22Rv1 (cell line): Measurements from ENCODE around the gene TRIO.

Source experiments
- H3K27ac ChIP-seq: fragments of 450-650 bp; 2 replicates; pipeline ENCODE4 v1.5.1; 2017
- ZFX ChIP-seq: fragments of 450-650 bp; IDR thresholded peaks from 2 replicates; pipeline ENCODE4 v1.6.1; 2017; ENCODE audit warnings: antibody characterized with exemption, borderline replicate concordance
- TF ChIP-seq, protein P1 (sequence below): fragments of 450-650 bp; IDR thresholded peaks from 2 replicates; pipeline ENCODE4 v1.5.1; 2017; ENCODE audit warnings: mild to moderate bottlenecking

Gene TRIO

GRCh38 chr5:14269395-14269794 lies 126.3 kb downstream of the TRIO start:
- H3K27ac ChIP-seq, result no peak overlapping the region
- TF ChIP-seq, protein P1, sequence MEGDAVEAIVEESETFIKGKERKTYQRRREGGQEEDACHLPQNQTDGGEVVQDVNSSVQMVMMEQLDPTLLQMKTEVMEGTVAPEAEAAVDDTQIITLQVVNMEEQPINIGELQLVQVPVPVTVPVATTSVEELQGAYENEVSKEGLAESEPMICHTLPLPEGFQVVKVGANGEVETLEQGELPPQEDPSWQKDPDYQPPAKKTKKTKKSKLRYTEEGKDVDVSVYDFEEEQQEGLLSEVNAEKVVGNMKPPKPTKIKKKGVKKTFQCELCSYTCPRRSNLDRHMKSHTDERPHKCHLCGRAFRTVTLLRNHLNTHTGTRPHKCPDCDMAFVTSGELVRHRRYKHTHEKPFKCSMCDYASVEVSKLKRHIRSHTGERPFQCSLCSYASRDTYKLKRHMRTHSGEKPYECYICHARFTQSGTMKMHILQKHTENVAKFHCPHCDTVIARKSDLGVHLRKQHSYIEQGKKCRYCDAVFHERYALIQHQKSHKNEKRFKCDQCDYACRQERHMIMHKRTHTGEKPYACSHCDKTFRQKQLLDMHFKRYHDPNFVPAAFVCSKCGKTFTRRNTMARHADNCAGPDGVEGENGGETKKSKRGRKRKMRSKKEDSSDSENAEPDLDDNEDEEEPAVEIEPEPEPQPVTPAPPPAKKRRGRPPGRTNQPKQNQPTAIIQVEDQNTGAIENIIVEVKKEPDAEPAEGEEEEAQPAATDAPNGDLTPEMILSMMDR, result no peak
- TF ChIP-seq ZFX, result no peak

DNA sequence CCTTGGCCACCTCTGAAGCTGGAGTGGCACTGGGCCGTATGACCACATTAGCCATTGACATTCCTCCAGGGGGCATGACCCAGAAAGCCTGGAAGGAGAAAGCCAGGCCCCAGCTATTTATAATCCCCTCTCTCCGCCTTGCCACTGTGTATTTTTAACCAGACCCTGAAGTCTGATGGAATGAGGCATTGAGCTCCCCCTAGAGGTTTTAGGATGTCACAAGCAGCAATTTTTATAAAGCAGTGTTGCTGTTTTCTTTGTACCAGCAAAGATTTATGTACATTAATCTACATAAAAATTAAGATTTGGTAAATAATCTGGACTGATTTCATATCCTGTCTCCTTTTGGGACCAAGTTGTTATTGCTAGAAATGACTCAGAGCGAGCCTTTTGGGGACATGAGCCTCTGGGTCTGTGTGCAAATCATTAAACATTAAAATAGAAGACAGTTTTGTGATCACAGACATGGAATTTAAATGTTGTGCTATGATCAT lies 127.1 kb downstream of the TRIO start:
- no peak overlapping the region for H3K27ac ChIP-seq
- no peak for TF ChIP-seq ZFX
- TF ChIP-seq, protein P1, result peak; percentile 87

GRCh38 chr5:14272548-14273205 lies 129.5 kb downstream of the TRIO start:
- no peak for TF ChIP-seq ZFX
- TF ChIP-seq, protein P1, result no peak
- no peak overlapping the region for H3K27ac ChIP-seq

GRCh38 chr5:14273207-14273767 lies 130.1 kb downstream of the TRIO start:
- no peak overlapping the region for H3K27ac ChIP-seq
- TF ChIP-seq ZFX, result no peak
- TF ChIP-seq, protein P1, result no peak

DNA sequence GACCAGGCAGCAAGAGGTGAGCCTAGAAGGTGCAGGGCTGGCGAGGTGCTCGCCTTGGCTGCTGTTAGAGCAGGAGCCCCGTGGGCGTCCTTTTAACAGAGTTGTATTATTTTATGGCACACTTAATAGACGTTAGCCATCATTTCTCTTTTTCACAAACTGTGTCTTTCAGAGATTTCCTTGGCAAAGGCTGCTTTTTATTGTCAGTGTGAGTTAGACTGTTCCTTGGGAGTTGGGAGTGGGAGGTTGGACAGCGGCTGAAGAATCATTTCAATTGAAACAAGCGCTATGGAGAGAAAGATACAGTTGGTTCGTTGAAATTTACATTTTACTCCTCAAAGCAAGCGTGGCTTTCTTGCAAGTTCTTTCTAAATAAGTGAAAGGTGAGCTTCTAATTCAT lies 133.2 kb downstream of the TRIO start:
- no peak for TF ChIP-seq ZFX
- TF ChIP-seq, protein P1, result no peak
- H3K27ac ChIP-seq, result no peak overlapping the region

GRCh38 chr5:14277385-14278320 lies 134.5 kb downstream of the TRIO start:
- no peak overlapping the region for H3K27ac ChIP-seq

More at GRCh38 chr5:14277385-14278320, 134.5 kb downstream of the TRIO start:
- TF ChIP-seq, protein P1, result no peak
- TF ChIP-seq ZFX, result no peak
